Measurements from ENCODE around the gene TMEM214. TPM values are rescaled to one million over a fixed set of nuclear protein-coding genes. Genes with fewer than 3 reads are reported as not detected.

TMEM214 gene
- total RNA-seq, 2 donors from 2014 or later = 39.1 to 66.5 TPM

- ATAC-seq (peak; percentile 91 to 93), DNase-seq (peak; percentile 95)
- intact Hi-C loops (cut with DNase I) = loop anchor here (2.0 to 10.0 kb wide), 3 partner anchors 35 to 121 kb away; partner anchors contain the start of genes TMEM214 (in 2 of the 2) and AGBL5 (in 1 of the 2)
Measured at GRCh38 chr2:27086090-27086723, 53.4 kb downstream of the TMEM214 start.

DNA sequence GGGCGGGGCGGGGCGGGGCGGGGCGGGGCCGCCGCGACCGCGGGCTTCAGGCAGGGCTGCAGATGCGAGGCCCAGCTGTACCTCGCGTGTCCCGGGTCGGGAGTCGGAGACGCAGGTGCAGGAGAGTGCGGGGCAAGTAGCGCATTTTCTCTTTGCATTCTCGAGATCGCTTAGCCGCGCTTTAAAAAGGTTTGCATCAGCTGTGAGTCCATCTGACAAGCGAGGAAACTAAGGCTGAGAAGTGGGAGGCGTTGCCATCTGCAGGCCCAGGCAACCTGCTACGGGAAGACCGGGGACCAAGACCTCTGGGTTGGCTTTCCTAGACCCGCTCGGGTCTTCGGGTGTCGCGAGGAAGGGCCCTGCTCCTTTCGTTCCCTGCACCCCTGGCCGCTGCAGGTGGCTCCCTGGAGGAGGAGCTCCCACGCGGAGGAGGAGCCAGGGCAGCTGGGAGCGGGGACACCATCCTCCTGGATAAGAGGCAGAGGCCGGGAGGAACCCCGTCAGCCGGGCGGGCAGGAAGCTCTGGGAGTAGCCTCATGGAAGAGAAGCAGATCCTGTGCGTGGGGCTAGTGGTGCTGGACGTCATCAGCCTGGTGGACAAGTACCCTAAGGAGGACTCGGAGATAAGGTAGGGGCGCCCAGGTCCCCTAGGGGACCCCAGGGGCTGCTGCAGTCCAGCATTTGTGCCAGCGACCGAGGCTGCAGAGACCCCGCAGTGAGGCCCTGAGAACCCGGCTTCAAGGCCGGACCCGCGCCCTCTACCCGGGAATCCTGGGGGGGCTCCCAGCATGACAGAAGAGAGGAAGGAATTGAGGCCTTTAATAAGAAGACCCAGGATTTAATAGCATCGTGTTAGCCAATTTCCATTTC, 54.2 kb downstream of the TMEM214 start, which contains the start of gene KHK:
Gene KHK (plus strand): TSS at position 49 of the 870 bp plus-strand sequence. CDS start 488 bp downstream, at position 537.
- ATAC-seq = peak; percentile 2 to 25
- intact Hi-C loops (cut with DNase I) = loop anchor here (2.0 to 10.0 kb wide), 3 partner anchors 36 to 122 kb away; partner anchors contain the start of genes TMEM214 (in 2 of the 2) and AGBL5 (in 1 of the 2)
- DNase-seq = peak; percentile 70

DNA sequence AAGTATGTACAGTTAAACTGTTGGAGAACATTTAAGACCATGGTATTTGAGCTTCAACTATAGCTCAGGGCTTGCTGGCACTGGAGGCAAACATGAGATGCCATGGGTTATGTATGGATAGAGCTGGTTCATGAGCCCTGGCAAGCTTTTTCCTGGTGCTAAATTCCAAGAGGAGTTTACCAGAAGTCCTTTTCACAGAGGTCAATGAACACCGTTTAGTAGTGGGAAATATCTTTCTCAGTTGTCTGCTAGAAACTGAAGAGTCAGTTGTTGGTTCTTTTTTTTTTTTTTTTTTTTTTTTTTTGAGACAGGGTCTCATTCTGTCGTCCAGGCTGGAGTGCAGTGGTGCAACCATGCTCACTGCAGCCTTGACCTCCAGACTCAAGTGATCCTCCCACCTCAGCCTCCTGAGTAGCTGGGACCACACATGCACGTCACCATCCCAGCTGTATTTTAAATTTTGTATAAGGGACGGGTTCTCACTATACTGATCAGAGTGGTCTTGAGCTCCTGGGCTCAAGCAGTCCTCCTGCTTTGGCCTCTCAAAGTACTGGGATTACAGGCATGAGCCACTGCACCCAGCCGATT, 55.2 kb downstream of the TMEM214 start:
- ATAC-seq = no peak
- intact Hi-C loops (cut with DNase I) = loop anchor here (2.0 to 10.0 kb wide), 3 partner anchors 37 to 123 kb away; partner anchors contain the start of genes TMEM214 (in 2 of the 2) and AGBL5 (in 1 of the 2)
- DNase-seq = peak; percentile 10

GRCh38 chr2:27088634-27089033, 55.9 kb downstream of the TMEM214 start:
- intact Hi-C loops (cut with DNase I) = loop anchor here (10.0 kb wide), 2 partner anchors 54 to 124 kb away; partner anchors contain the start of gene TMEM214 (in 2 of the 2)
- DNase-seq (peak; percentile 1), ATAC-seq (no peak)

DNA sequence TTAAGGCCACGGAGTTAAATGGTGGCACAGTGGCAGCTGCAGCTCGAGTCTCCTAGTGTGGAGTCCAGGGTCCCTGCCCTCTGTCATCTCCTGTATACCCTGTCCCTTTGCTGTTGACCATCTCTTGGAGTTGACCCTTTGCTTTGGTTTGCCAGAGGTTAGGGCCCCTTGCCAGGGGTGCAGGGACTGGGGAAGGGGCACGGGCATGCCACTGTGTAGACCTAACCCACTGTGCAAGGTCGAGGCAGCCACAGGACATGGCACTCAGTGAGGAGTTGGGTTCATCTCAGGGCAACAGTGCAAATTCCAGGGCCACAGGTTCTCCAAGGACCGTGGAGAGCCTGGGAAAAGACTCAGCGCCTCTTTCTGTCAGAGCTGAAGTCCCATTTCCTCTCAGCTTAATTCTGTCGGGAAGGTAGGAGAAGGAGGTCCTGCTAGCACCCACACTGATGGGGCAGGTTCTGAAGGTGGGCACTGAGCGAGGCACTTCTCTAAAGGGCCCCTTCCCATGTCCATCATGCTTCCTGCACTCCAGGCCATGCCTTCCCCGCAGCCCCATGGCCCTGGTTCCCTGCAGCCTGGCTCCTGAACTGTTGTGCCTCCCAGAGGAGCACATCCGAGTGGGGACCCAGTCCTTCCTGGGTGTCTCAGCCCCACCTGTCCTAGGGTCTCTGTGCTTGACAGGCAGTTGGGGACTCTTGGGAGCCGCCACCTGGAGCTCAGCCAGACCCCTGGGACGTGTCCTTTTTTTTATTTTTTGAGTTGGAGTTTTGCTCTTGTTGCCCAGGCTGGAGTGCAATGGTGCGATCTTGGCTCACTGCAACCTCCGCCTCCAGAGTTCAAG, 56.6 kb downstream of the TMEM214 start:
- DNase-seq (peak; percentile 19), ATAC-seq (no peak)
- intact Hi-C loops (cut with DNase I) = loop anchor here (10.0 kb wide), 2 partner anchors 55 to 125 kb away; partner anchors contain the start of gene TMEM214 (in 2 of the 2)

Other genes starting within 250 kb of the TMEM214 start
- under 1 TPM in 1 of 2 donors, not detected in 1; 0.38 TPM for gene CENPA, start 246.9 kb upstream of the TMEM214 start, total RNA-seq
- not detected for gene DPYSL5, start 184.8 kb upstream of the TMEM214 start, total RNA-seq
- 10 to 100 TPM; 35.3 to 43.1 TPM for gene MAPRE3, start 62.3 kb upstream of the TMEM214 start, total RNA-seq
- 10 to 100 TPM in 1 of 2 donors, 1 to 10 TPM in 1; 8.4 to 12.0 TPM for gene AGBL5, start 18.7 kb downstream of the TMEM214 start, total RNA-seq
- 100 to 1,000 TPM; 364 to 404 TPM for gene OST4, start 38.7 kb downstream of the TMEM214 start, total RNA-seq
- gene EMILIN1, start 45.6 kb downstream of the TMEM214 start, total RNA-seq = 10 to 100 TPM; 41.1 to 46.6 TPM
- gene KHK, start 53.8 kb downstream of the TMEM214 start, total RNA-seq = 1 to 10 TPM; 3.0 to 4.3 TPM
- 1 to 10 TPM; 5.6 to 5.9 TPM for gene CGREF1, start 86.2 kb downstream of the TMEM214 start, total RNA-seq
- 1 to 10 TPM; 1.1 to 3.2 TPM for gene ABHD1, start 90.8 kb downstream of the TMEM214 start, total RNA-seq
- gene PREB, start 101.7 kb downstream of the TMEM214 start, total RNA-seq = 10 to 100 TPM; 50.1 to 51.5 TPM
- not detected for gene PRR30, start 106.4 kb downstream of the TMEM214 start, total RNA-seq
- under 1 TPM in 1 of 2 donors, not detected in 1; 0.24 TPM for gene TCF23, start 116.0 kb downstream of the TMEM214 start, total RNA-seq
- 100 to 1,000 TPM; 106 to 125 TPM for gene ATRAID, start 179.1 kb downstream of the TMEM214 start, total RNA-seq
- gene SLC5A6, start 179.3 kb downstream of the TMEM214 start, total RNA-seq = 10 to 100 TPM; 20.0 to 21.4 TPM
- 10 to 100 TPM; 12.7 to 15.2 TPM for gene CAD, start 184.4 kb downstream of the TMEM214 start, total RNA-seq
- gene SLC30A3, start 230.1 kb downstream of the TMEM214 start, total RNA-seq = 1 to 10 TPM; 4.8 to 5.7 TPM
- gene DNAJC5G, start 242.5 kb downstream of the TMEM214 start, total RNA-seq = under 1 TPM; 0.41 to 0.71 TPM
- 100 to 1,000 TPM in 1 of 2 donors, 10 to 100 TPM in 1; 92.1 to 105 TPM for gene TRIM54, start 249.5 kb downstream of the TMEM214 start, total RNA-seq

Measured in left cardiac atrium (tissue), 4 donors.